Immature natural killer cell (primary cell): Measurements from ENCODE around the gene HOXD10. TPM values are rescaled to one million over a fixed set of nuclear protein-coding genes. Genes with fewer than 3 reads are reported as not detected.
A peak's percentile ranks its signal among the peaks of the same experiment; 100 is the strongest.

Experiments used
- DNase-seq, 3 donors: peaks; one replicate each; pipeline ENCODE4 v3.0.0; 2022; ENCODE audit warnings: mixed read lengths in 1 of 3
- H3K27ac Mint-ChIP-seq, 6 donors: one replicate each; pipeline ENCODE4 v1.8.0; 2020; ENCODE audit warnings: mixed read lengths in 6 of 6, mild to moderate bottlenecking in 5 of 6, inconsistent platforms in 4 of 6, moderate library complexity in 3 of 6
- H3K27me3 Mint-ChIP-seq, 3 donors: one replicate each; pipeline ENCODE4 v1.8.0; 2020 to 2021; ENCODE audit warnings: low read depth in 3 of 3, mild to moderate bottlenecking in 3 of 3, mixed read lengths in 3 of 3, moderate library complexity in 3 of 3, inconsistent platforms in 1 of 3
- H3K36me3 Mint-ChIP-seq, 3 donors: one replicate each; pipeline ENCODE4 v1.8.0; 2020; ENCODE audit warnings: mixed read lengths in 3 of 3, inconsistent platforms in 2 of 3, mild to moderate bottlenecking in 2 of 3
- H3K4me1 Mint-ChIP-seq, 2 donors: one replicate each; pipeline ENCODE4 v1.8.0; 2020; ENCODE audit warnings: inconsistent platforms in 2 of 2, mild to moderate bottlenecking in 2 of 2, mixed read lengths in 2 of 2, moderate library complexity in 1 of 2
- H3K4me3 Mint-ChIP-seq, 5 donors: one replicate each; pipeline ENCODE4 v1.8.0; 2020; ENCODE audit warnings: mild to moderate bottlenecking in 5 of 5, mixed read lengths in 5 of 5, inconsistent platforms in 3 of 5, moderate library complexity in 3 of 5
- H3K9me3 Mint-ChIP-seq, 6 donors: one replicate each; pipeline ENCODE4 v1.8.0; 2020; ENCODE audit warnings: mild to moderate bottlenecking in 6 of 6, mixed read lengths in 6 of 6, inconsistent platforms in 4 of 6, moderate library complexity in 3 of 6
- polyA plus RNA-seq, 3 donors: library from polyadenylated mRNA; unstranded; fragments of 300-500 nt; fragmentation: Illumina TruSeq; gene quantifications; one replicate each; pipeline ENCODE4 v1.2.3, GENCODE V29; 2021

HOXD10 gene
- polyA plus RNA-seq, 3 donors from 2014 or later, result not detected

GRCh38 chr2:176128982-176129796 is 12.6 kb downstream of the HOXD10 start, which contains the start of gene HOXD8:
HOXD8 (plus strand) TSS chr2:176129705; CDS start chr2:176130367, 662 bp downstream.
- H3K4me3 Mint-ChIP-seq, result peak within 1 kb of the TSS; percentile 67 to 82 (median 71)
- peaks cover 0 to 5% (median 0%) of the 10 kb centered on the region in 3 donors for H3K36me3 Mint-ChIP-seq
- peak within 1 kb of the TSS in 2 of 6 donors; percentile 69 to 84 for H3K27ac Mint-ChIP-seq
- H3K27me3 Mint-ChIP-seq, result peaks cover 54 to 79% (median 78%) of the 10 kb centered on the region in 3 donors
- H3K4me1 Mint-ChIP-seq, result peaks cover 26 to 50% of the 10 kb centered on the region in 2 donors
- DNase-seq, result no peak
- H3K9me3 Mint-ChIP-seq, result peaks cover 0 to 15% (median 3%) of the 10 kb centered on the region in 6 donors

- Mint-ChIP-seq H3K4me3 (peak overlapping the region; percentile 27 to 63 (median 43)), H3K4me1 (peaks cover 26 to 50% of the 10 kb centered on the region in 2 donors), H3K27ac (no peak overlapping the region), H3K36me3 (peaks cover 0 to 5% (median 0%) of the 10 kb centered on the region in 3 donors), H3K27me3 (peaks cover 56 to 79% (median 74%) of the 10 kb centered on the region in 3 donors), H3K9me3 (peaks cover 0 to 15% (median 3%) of the 10 kb centered on the region in 6 donors)
- DNase-seq, result no peak
Observed at GRCh38 chr2:176129813-176130146, 13.2 kb downstream of the HOXD10 start.

- H3K4me1 Mint-ChIP-seq, result peaks cover 27 to 52% of the 10 kb centered on the region in 2 donors
- H3K9me3 Mint-ChIP-seq, result peaks cover 0 to 17% (median 4%) of the 10 kb centered on the region in 6 donors
- peaks cover 58 to 79% (median 76%) of the 10 kb centered on the region in 3 donors for H3K27me3 Mint-ChIP-seq
- H3K36me3 Mint-ChIP-seq, result peaks cover 0 to 5% (median 0%) of the 10 kb centered on the region in 3 donors
- peak overlapping the region in 1 of 6 donors; percentile 47 for H3K27ac Mint-ChIP-seq
- peak; percentile 38 to 52 (median 45) for DNase-seq
- peak overlapping the region; percentile 63 to 82 (median 67) for H3K4me3 Mint-ChIP-seq
Observed at GRCh38 chr2:176130147-176130956, 13.8 kb downstream of the HOXD10 start.

GRCh38 chr2:176130957-176131847 is 14.6 kb downstream of the HOXD10 start:
- H3K4me3 Mint-ChIP-seq, result peak overlapping the region; percentile 63 to 98 (median 73)
- DNase-seq, result no peak
- H3K36me3 Mint-ChIP-seq, result peaks cover 0 to 5% (median 0%) of the 10 kb centered on the region in 3 donors
- peaks cover 65 to 81% (median 80%) of the 10 kb centered on the region in 3 donors for H3K27me3 Mint-ChIP-seq
- peaks cover 33 to 60% of the 10 kb centered on the region in 2 donors for H3K4me1 Mint-ChIP-seq
- H3K27ac Mint-ChIP-seq, result peak overlapping the region in 1 of 6 donors; percentile 47
- H3K9me3 Mint-ChIP-seq, result peaks cover 0 to 22% (median 6%) of the 10 kb centered on the region in 6 donors

- peaks cover 64 to 78% (median 77%) of the 10 kb centered on the region in 3 donors for H3K27me3 Mint-ChIP-seq
- H3K36me3 Mint-ChIP-seq, result peaks cover 0 to 5% (median 0%) of the 10 kb centered on the region in 3 donors
- H3K27ac Mint-ChIP-seq, result peak overlapping the region in 1 of 6 donors; percentile 39
- H3K9me3 Mint-ChIP-seq, result peaks cover 0 to 22% (median 5%) of the 10 kb centered on the region in 6 donors
- no peak for DNase-seq
- peak overlapping the region; percentile 80 to 98 (median 86) for H3K4me3 Mint-ChIP-seq
- peaks cover 33 to 59% of the 10 kb centered on the region in 2 donors for H3K4me1 Mint-ChIP-seq
Observed at GRCh38 chr2:176131848-176132158, 15.2 kb downstream of the HOXD10 start.

GRCh38 chr2:176132205-176133171 is 15.9 kb downstream of the HOXD10 start:
- H3K27ac Mint-ChIP-seq, result peak overlapping the region in 1 of 6 donors; percentile 39
- peaks cover 0 to 5% (median 0%) of the 10 kb centered on the region in 3 donors for H3K36me3 Mint-ChIP-seq
- peak in 1 of 3 donors; percentile 32 for DNase-seq
- H3K4me1 Mint-ChIP-seq, result peaks cover 34 to 57% of the 10 kb centered on the region in 2 donors
- H3K9me3 Mint-ChIP-seq, result peaks cover 0 to 22% (median 5%) of the 10 kb centered on the region in 6 donors
- peak overlapping the region; percentile 80 to 98 (median 86) for H3K4me3 Mint-ChIP-seq
- peaks cover 65 to 77% (median 74%) of the 10 kb centered on the region in 3 donors for H3K27me3 Mint-ChIP-seq

GRCh38 chr2:176133389-176133788 is 16.8 kb downstream of the HOXD10 start:
- H3K36me3 Mint-ChIP-seq, result peaks cover 0 to 5% (median 1%) of the 10 kb centered on the region in 3 donors
- peak overlapping the region in 1 of 5 donors; percentile 8 for H3K4me3 Mint-ChIP-seq
- peaks cover 30 to 53% of the 10 kb centered on the region in 2 donors for H3K4me1 Mint-ChIP-seq
- H3K27me3 Mint-ChIP-seq, result peaks cover 67 to 77% (median 68%) of the 10 kb centered on the region in 3 donors
- H3K9me3 Mint-ChIP-seq, result peaks cover 2 to 24% (median 6%) of the 10 kb centered on the region in 6 donors
- DNase-seq, result no peak
- H3K27ac Mint-ChIP-seq, result no peak overlapping the region

- H3K27me3 Mint-ChIP-seq, result peaks cover 67 to 76% (median 70%) of the 10 kb centered on the region in 3 donors
- no peak for DNase-seq
- no peak overlapping the region for H3K27ac Mint-ChIP-seq
- no peak overlapping the region for H3K4me3 Mint-ChIP-seq
- peaks cover 0 to 5% (median 3%) of the 10 kb centered on the region in 3 donors for H3K36me3 Mint-ChIP-seq
- H3K4me1 Mint-ChIP-seq, result peaks cover 30 to 53% of the 10 kb centered on the region in 2 donors
- peaks cover 5 to 30% (median 8%) of the 10 kb centered on the region in 6 donors for H3K9me3 Mint-ChIP-seq
Observed at GRCh38 chr2:176134035-176134434, 17.5 kb downstream of the HOXD10 start.

- H3K9me3 Mint-ChIP-seq, result peaks cover 7 to 40% (median 10%) of the 10 kb centered on the region in 6 donors
- DNase-seq, result no peak
- H3K36me3 Mint-ChIP-seq, result peaks cover 0 to 5% (median 3%) of the 10 kb centered on the region in 3 donors
- H3K4me3 Mint-ChIP-seq, result no peak overlapping the region
- no peak overlapping the region for H3K27ac Mint-ChIP-seq
- H3K27me3 Mint-ChIP-seq, result peaks cover 69 to 78% (median 72%) of the 10 kb centered on the region in 3 donors
- peaks cover 32 to 54% of the 10 kb centered on the region in 2 donors for H3K4me1 Mint-ChIP-seq
Observed at GRCh38 chr2:176135035-176135440, 18.5 kb downstream of the HOXD10 start.

GRCh38 chr2:176136374-176137251 is 20.0 kb downstream of the HOXD10 start:
- Mint-ChIP-seq H3K4me1 (peaks cover 29 to 50% of the 10 kb centered on the region in 2 donors), H3K27ac (no peak overlapping the region), H3K9me3 (peaks cover 5 to 46% (median 11%) of the 10 kb centered on the region in 6 donors), H3K27me3 (peaks cover 63 to 72% (median 66%) of the 10 kb centered on the region in 3 donors), H3K36me3 (peaks cover 0 to 5% (median 3%) of the 10 kb centered on the region in 3 donors), H3K4me3 (peak overlapping the region in 3 of 5 donors; percentile 33 to 49 (median 46))
- DNase-seq, result no peak

GRCh38 chr2:176137252-176137580 is 20.6 kb downstream of the HOXD10 start:
- DNase-seq, result no peak
- Mint-ChIP-seq H3K27ac (no peak overlapping the region), H3K36me3 (peaks cover 0 to 3% (median 2%) of the 10 kb centered on the region in 3 donors), H3K9me3 (peaks cover 5 to 45% (median 11%) of the 10 kb centered on the region in 6 donors), H3K4me1 (peaks cover 27 to 44% of the 10 kb centered on the region in 2 donors), H3K27me3 (peaks cover 60 to 70% (median 61%) of the 10 kb centered on the region in 3 donors), H3K4me3 (no peak overlapping the region)
